Cardiac fibroblast (primary cell): ENCODE measurements around the gene UNC80.

Source experiments
- DNase-seq, 2 donors: peaks; one replicate each; pipeline versions ENCODE4 v3.0.0 to v3.0.0-alpha.2; 2010; ENCODE audit warnings: low read depth in 2 of 2
- H3K4me3 ChIP-seq, 2 donors: replicated peaks in 1 of 2; 1 replicate in 1 of 2; 2 replicates in 1 of 2; pipeline ENCODE4 v1.5.1; 2011; ENCODE audit warnings: low read depth in 2 of 2, low read length in 2 of 2, mild to moderate bottlenecking in 2 of 2, moderate library complexity in 1 of 2
- TF ChIP-seq, protein P1 (sequence below): IDR thresholded peaks from one replicate; pipeline ENCODE4 v1.5.1; 2011; ENCODE audit warnings: low read depth, mild to moderate bottlenecking, low read length, inconsistent platforms

UNC80 gene

DNA sequence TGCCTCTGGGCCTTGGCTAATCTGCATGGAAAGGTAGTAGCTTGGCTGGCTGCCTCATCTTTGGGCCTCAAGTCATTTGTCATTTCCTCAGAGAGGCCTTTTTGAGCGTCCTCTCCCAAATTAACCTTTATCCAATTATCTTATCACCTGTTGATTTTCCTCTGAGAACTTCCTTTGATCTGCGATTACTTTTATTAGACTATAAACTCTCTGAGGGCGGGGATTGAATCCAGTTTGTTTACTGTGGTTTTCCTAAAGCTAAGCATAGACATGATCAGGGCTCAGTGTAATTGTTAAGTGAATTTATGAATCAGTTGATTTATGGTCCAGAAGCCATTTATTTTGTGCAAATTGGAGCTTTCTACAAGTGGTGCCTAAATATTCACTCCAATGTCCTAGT is 238.3 kb downstream of the UNC80 start:
- TF ChIP-seq, protein P1, sequence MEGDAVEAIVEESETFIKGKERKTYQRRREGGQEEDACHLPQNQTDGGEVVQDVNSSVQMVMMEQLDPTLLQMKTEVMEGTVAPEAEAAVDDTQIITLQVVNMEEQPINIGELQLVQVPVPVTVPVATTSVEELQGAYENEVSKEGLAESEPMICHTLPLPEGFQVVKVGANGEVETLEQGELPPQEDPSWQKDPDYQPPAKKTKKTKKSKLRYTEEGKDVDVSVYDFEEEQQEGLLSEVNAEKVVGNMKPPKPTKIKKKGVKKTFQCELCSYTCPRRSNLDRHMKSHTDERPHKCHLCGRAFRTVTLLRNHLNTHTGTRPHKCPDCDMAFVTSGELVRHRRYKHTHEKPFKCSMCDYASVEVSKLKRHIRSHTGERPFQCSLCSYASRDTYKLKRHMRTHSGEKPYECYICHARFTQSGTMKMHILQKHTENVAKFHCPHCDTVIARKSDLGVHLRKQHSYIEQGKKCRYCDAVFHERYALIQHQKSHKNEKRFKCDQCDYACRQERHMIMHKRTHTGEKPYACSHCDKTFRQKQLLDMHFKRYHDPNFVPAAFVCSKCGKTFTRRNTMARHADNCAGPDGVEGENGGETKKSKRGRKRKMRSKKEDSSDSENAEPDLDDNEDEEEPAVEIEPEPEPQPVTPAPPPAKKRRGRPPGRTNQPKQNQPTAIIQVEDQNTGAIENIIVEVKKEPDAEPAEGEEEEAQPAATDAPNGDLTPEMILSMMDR, result no peak
- no peak for DNase-seq
- no peak overlapping the region for H3K4me3 ChIP-seq

DNA sequence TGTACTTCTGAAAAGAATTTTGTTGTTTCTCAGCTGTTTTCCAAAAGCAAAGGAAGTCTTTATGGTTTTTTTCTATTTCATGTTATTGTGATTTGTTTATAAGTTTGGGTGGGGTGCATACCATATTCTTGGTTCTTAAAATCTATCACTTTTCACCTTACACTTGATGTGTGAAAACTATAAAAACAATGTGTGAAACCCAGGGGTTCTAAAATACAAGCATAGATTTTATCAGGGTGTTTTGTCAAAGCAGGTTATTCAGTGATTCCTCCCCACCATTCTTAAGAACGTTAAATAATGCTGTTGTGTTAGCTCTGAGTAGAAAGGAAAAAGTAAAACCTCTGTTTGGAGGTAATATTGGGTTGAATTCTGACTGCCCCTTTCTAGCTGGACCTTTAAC is 248.5 kb downstream of the UNC80 start:
- DNase-seq, result no peak
- TF ChIP-seq, protein P1, result no peak

DNA sequence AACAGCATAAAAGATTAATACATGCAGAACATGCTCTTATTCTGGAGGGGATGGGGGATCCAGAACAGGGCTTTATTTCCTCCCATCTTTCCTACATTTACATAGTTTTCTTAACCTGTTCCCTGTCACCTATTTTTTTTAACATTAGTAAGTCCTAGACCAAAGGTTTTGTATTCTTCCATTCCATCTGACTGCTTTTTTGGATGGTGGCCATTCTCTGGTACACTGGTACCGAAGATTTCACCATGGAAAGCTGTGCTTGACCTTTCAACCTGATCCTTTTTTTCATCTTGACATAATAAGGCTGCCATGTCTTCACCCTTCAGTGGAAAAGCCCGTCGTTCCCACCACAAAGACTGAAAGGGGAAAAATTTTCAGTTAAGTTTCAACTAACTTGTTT is 251.2 kb downstream of the UNC80 start:
- TF ChIP-seq, protein P1, result no peak
- no peak overlapping the region for H3K4me3 ChIP-seq
- DNase-seq, result no peak

More for the DNA sequence above, 248.5 kb downstream of the UNC80 start:
- H3K4me3 ChIP-seq, result no peak overlapping the region

DNA sequence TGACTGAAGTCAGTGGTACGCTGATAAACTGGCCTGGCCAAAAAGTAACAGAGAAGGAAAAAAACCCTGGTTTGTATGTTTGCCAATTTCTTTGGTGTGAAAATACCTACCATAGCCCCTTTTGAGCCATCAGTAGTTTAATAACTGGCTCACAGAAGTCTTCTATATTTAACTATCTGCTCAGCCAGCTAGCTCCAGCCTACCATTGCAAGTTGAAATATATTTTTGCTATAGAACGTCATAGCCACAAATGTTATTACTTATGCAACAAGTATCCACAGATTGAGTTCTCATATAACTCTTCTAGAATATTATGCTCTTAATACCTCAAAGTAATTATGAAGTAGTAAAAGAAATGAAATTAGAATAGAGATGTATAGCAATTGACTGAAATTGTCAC is 256.0 kb downstream of the UNC80 start:
- DNase-seq, result no peak
- TF ChIP-seq, protein P1, result no peak
- no peak overlapping the region for H3K4me3 ChIP-seq

DNA sequence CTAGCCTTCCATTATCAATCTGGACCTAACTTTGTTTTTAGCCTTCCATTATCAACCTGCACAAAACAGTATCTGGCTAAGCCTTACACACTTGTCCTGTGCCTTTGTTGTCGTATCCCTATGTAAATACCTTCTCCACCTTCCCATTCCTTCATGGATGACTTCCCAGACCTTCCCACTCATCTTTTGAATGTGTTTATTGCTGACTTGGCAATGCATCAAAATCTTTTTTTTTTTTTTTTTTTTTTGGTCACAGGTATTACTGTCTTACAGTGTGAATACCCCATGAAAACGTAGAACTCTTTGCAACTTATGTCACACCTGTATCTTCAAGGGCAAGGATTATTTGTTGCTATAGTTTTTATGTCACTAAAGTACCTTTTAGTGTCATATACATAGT is 256.5 kb downstream of the UNC80 start:
- TF ChIP-seq, protein P1, result no peak
- no peak overlapping the region for H3K4me3 ChIP-seq
- DNase-seq, result no peak

DNA sequence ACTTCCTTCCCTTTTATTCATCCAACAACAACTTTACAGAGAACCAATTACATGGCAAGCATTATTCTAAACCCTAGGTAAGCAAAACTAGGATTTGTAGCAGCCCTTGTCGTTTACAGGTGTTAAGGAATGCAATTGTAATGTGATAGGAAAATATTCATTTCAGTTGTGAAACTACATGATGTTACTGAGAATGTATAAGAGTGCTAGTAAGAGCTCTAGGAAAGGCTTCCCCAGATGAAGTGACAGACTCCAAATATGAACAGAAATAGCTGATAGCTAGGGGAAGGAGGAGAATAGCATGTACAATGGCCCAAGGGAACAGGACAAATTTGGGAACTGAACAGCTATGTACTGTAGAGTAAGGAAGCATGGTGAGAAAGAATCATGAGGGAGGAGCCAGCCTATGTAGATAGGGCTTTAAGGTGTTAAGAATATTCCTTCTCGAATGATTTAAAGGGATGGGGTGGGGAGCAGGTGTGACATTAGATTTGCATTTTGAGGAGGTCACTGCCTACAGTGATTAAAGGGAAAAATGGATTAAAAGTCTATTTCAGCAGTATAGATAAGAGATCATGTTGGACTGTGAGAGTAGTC is 262.6 kb downstream of the UNC80 start:
- H3K4me3 ChIP-seq, result no peak overlapping the region
- no peak for DNase-seq
- TF ChIP-seq, protein P1, result no peak

DNA sequence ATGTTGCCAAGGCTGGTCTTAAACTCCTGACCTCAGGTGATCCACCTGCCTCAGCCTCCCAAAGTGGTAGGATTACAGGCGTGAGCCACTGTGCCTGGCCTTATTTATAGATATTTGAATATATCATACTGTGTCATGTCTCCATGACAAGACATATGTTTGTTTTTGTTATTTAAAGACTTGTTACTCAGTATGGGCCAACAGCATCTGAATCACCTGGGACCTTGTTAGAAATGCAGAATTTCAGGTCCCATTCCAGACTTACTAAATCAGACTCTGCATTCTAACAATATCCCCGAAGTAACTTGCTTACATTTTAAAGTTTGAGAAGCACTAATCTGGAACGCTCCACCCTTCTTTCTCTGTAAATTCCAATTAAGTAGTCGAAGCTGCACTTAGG is 264.0 kb downstream of the UNC80 start:
- DNase-seq, result no peak
- H3K4me3 ChIP-seq, result no peak overlapping the region
- TF ChIP-seq, protein P1, result no peak
